Ishikawa (cell line): Measurements from ENCODE around the gene THAP3.
A peak's percentile ranks its signal among the peaks of the same experiment; 100 is the strongest.

Experiments
- CEBPB ChIP-seq: IDR thresholded peaks from 2 replicates; pipeline ENCODE4 v1.6.1; 2012
- CREB1 ChIP-seq: IDR thresholded peaks from 2 replicates; pipeline ENCODE4 v1.6.1; 2012; ENCODE audit warnings: low read depth
- EGR1 ChIP-seq: IDR thresholded peaks from 2 replicates; pipeline ENCODE4 v1.6.1; 2012
- EP300 ChIP-seq: IDR thresholded peaks from 2 replicates; pipeline ENCODE4 v1.6.1; 2012; ENCODE audit warnings: borderline replicate concordance
- FOXM1 ChIP-seq: IDR thresholded peaks from 2 replicates; pipeline ENCODE4 v1.6.1; 2012; ENCODE audit warnings: low read depth, borderline replicate concordance
- NFIC ChIP-seq: IDR thresholded peaks from 2 replicates; pipeline ENCODE4 v1.6.1; 2012
- RAD21 ChIP-seq: IDR thresholded peaks from 2 replicates; pipeline ENCODE4 v1.6.1; 2012; ENCODE audit warnings: low read depth
- REST ChIP-seq: IDR thresholded peaks from 2 replicates; pipeline ENCODE4 v1.6.1; 2012; ENCODE audit warnings: low read depth, mild to moderate bottlenecking
- TAF1 ChIP-seq: IDR thresholded peaks from 2 replicates; pipeline ENCODE4 v1.6.1; 2012; ENCODE audit warnings: low read depth, mild to moderate bottlenecking
- TCF12 ChIP-seq: IDR thresholded peaks from 2 replicates; pipeline ENCODE4 v1.6.1; 2012; ENCODE audit warnings: low read depth
- TEAD4 ChIP-seq: IDR thresholded peaks from 2 replicates; pipeline ENCODE4 v1.6.1; 2012
- YY1 ChIP-seq: IDR thresholded peaks from 2 replicates; pipeline ENCODE4 v1.6.1; 2012; ENCODE audit warnings: low read depth
- ZBTB7A ChIP-seq: IDR thresholded peaks from 2 replicates; pipeline ENCODE4 v1.6.1; 2012; ENCODE audit warnings: low read depth
- TF ChIP-seq, protein P1 (sequence below): IDR thresholded peaks from 2 replicates; pipeline ENCODE4 v1.6.1; 2012
- TF ChIP-seq, protein P2 (sequence below): IDR thresholded peaks from 2 replicates; pipeline ENCODE4 v1.6.1; 2012

Gene THAP3

DNA sequence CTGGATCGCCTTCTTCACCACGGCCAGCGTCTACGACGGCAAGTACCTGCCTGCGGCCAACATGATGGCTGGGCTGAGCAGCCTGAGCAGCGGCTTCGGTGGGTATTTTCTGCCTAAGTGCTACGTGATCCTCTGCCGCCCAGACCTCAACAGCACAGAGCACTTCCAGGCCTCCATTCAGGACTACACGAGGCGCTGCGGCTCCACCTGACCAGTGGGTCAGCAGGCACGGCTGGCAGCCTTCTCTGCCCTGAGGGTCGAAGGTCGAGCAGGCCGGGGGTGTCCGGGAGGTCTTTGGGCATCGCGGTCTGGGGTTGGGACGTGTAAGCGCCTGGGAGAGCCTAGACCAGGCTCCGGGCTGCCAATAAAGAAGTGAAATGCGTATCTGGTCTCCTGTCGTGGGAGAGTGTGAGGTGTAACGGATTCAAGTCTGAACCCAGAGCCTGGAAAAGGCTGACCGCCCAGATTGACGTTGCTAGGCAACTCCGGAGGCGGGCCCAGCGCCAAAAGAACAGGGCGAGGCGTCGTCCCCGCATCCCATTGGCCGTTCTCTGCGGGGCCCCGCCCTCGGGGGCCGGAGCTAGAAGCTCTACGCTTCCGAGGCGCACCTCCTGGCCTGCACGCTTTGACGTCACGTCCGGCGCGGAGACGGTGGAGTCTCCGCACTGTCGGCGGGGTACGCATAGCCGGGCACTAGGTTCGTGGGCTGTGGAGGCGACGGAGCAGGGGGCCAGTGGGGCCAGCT is 45.1 kb upstream of the THAP3 start, which contains the start of gene ZBTB48:
Gene ZBTB48 (plus strand): TSS at position 621 of the 745 bp plus-strand sequence. CDS start 616 bp downstream, outside the sequence.
- TF ChIP-seq REST (no peak), CREB1 (peak; percentile 85), FOXM1 (no peak), NFIC (no peak), EP300 (no peak), EGR1 (no peak), RAD21 (no peak), TAF1 (peak; percentile 80), CEBPB (no peak), TCF12 (no peak), YY1 (no peak)
- TF ChIP-seq, protein P1, sequence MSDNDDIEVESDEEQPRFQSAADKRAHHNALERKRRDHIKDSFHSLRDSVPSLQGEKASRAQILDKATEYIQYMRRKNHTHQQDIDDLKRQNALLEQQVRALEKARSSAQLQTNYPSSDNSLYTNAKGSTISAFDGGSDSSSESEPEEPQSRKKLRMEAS, result peak; percentile 38; the same call in 1 of the 2 replicates
- TF ChIP-seq, protein P2, sequence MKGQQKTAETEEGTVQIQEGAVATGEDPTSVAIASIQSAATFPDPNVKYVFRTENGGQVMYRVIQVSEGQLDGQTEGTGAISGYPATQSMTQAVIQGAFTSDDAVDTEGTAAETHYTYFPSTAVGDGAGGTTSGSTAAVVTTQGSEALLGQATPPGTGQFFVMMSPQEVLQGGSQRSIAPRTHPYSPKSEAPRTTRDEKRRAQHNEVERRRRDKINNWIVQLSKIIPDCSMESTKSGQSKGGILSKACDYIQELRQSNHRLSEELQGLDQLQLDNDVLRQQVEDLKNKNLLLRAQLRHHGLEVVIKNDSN, result 0 out of 2 replicates have a peak, but pooled peaks have one; percentile 33

GRCh38 chr1:6580119-6580592 is 44.5 kb upstream of the THAP3 start:
- TF ChIP-seq YY1 (peak; percentile 52; the same call in 1 of the 2 replicates), TCF12 (0 out of 2 replicates have a peak, but pooled peaks have one; percentile 41), RAD21 (no peak), EP300 (no peak)
- TF ChIP-seq, protein P1, result no peak

DNA sequence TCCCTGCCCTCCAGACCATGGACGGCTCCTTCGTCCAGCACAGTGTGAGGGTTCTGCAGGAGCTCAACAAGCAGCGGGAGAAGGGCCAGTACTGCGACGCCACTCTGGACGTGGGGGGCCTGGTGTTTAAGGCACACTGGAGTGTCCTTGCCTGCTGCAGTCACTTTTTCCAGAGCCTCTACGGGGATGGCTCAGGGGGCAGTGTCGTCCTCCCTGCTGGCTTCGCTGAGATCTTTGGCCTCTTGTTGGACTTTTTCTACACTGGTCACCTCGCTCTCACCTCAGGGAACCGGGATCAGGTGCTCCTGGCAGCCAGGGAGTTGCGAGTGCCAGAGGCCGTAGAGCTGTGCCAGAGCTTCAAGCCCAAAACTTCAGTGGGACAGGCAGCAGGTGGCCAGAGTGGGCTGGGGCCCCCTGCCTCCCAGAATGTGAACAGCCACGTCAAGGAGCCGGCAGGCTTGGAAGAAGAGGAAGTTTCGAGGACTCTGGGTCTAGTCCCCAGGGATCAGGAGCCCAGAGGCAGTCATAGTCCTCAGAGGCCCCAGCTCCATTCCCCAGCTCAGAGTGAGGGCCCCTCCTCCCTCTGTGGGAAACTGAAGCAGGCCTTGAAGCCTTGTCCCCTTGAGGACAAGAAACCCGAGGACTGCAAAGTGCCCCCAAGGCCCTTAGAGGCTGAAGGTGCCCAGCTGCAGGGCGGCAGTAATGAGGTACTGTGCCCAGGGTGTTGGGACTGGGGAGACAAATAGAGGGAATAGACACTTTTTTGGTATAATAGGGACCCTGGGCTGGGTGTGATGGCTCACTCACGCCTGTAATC is 43.9 kb upstream of the THAP3 start:
- no peak for TF ChIP-seq CREB1
- TF ChIP-seq, protein P2, result no peak
- TF ChIP-seq REST, result no peak; the same call in 1 of the 2 replicates
- TF ChIP-seq EGR1, result no peak
- TF ChIP-seq ZBTB7A, result no peak
- TF ChIP-seq CEBPB, result no peak
- TF ChIP-seq TAF1, result no peak
- TF ChIP-seq TEAD4, result no peak
- TF ChIP-seq, protein P1, result no peak
- no peak for TF ChIP-seq YY1
- no peak for TF ChIP-seq FOXM1
- TF ChIP-seq NFIC, result no peak

DNA sequence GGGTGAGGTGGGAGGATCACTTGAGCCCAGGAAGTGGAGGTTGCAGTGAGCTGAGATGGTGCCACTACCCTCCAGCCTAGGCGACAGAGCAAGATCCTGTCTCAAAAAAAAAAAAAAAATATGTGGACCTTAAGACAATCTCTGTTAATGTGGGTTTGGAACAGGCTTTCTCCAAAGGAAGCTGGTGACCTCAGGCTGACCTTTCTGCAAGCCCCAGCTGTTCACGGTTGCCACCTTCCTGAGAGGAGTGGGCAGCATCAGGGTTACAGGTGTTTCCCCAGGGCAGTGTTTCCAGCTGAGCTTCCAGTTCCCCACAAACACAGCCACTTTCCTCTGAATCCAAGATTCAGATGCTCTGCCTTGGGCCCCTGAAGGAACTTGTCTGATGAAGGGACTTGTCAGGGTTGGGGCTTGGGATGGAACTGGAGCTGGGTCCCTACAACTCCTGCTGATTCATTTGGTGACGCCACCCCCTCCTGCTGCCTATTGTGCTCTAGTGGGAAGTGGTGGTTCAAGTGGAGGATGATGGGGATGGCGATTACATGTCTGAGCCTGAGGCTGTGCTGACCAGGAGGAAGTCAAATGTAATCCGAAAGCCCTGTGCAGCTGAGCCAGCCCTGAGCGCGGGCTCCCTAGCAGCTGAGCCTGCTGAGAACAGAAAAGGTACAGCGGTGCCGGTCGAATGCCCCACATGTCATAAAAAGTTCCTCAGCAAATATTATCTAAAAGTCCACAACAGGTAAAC is 42.9 kb upstream of the THAP3 start:
- TF ChIP-seq TCF12, result no peak
- no peak for TF ChIP-seq TEAD4
- TF ChIP-seq EGR1, result no peak
- TF ChIP-seq, protein P2, result no peak
- TF ChIP-seq NFIC, result no peak
- TF ChIP-seq, protein P1, result no peak
- no peak for TF ChIP-seq REST
- no peak for TF ChIP-seq TAF1
- no peak for TF ChIP-seq YY1
- TF ChIP-seq RAD21, result no peak
